CD4-positive, alpha-beta T cell treated with Interleukin-17A for 4 hours (primary cell): ENCODE data around the gene NDST1.

Experiments
- DNase-seq: peaks from one replicate; pipeline ENCODE4 v3.0.0-alpha.2; 2020; ENCODE audit warnings: mixed read lengths

The NDST1 gene

DNA sequence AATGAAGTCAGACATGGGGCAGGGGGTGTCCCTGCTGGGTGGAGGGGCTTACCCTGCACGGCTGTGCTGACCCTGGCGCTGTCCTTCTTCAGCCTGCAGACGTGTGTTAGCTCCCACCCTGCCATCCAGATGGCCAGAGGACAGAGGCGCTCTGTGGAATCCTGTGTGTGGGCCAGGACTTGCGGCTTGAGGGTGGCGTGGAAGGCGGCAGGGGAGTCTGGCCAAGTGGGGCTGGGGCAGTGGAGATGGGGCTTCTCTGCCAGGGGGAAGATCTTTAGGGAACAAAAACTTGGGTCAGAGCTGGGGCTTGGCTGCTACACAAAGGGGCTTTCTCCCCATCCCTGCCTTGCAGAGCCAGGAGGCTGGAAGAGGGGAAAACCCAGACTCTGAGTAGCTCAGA, 86.1 kb downstream of the NDST1 start:
- DNase-seq, result no peak

DNA sequence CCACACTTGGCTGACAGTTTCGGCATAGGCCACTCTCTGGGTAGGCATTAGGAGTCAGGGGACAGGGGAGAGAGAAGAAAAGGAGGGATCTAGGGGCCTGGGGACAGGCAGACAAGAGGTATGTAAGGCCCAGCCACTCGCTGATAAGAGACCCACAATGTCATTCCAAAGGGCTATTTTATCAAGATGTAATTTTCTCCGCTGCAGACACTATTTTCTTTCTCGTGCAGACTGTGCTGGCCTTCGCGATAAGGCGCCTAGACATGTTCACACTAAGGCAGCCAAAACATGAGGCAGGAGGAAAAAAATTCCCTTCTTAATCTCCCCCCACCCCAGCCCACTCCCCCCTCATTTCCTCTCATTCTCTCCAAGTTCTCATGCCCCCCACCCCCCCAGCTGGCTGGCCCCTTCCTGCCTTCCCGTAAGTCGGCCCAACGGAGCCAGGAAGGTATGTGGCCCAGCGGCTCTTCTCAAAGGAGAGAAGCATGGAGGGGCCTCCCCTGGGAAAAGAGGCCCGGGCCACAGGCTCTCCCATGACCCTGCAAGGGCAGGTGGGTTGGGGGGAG, 87.6 kb downstream of the NDST1 start:
- no peak for DNase-seq

DNA sequence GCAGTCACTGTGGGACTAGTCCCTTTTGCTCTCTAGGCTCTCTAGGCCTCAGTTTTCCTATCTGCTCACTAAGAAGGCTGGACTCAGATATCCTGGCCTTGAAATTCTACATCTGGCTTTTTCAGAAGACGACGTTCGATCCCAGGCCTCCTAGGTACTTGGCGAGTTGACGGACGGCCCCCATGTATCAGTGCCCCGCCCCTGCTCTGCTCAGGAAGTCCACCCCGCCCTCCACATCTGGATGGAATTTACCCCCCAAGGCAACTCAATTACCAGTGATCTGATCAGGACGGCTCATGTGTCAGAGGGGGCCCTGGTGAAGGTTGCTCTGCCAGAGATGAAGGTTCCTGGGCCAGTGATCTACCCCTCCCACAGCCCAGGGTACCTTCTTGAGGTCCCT, 88.4 kb downstream of the NDST1 start:
- DNase-seq, result no peak

DNA sequence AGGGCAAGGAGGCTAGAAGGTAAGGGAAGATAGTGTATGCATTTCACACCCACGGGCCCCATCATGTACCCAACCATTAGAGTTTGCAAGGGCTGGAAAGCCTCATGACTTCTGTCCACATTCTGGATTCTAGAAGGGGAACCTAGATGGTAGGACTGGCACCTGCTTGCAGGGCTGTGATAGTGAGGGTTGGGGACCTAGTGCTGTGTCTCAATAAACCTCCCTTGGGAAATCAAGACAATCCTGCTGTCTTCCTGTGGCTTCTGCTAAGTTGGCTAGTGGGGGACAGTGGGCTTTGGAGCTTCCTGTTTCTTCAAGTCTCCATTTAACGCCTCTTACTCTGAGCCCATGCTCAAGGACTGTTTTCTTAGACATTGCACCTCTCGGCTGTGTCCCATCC, 88.9 kb downstream of the NDST1 start:
- DNase-seq, result no peak

GRCh38 chr5:150598006-150598405, 90.1 kb downstream of the NDST1 start:
- DNase-seq, result no peak

GRCh38 chr5:150598821-150599273, 90.9 kb downstream of the NDST1 start:
- no peak for DNase-seq

- DNase-seq, result no peak
These were observed 91.3 kb downstream of the NDST1 start for GRCh38 chr5:150599281-150599680.

DNA sequence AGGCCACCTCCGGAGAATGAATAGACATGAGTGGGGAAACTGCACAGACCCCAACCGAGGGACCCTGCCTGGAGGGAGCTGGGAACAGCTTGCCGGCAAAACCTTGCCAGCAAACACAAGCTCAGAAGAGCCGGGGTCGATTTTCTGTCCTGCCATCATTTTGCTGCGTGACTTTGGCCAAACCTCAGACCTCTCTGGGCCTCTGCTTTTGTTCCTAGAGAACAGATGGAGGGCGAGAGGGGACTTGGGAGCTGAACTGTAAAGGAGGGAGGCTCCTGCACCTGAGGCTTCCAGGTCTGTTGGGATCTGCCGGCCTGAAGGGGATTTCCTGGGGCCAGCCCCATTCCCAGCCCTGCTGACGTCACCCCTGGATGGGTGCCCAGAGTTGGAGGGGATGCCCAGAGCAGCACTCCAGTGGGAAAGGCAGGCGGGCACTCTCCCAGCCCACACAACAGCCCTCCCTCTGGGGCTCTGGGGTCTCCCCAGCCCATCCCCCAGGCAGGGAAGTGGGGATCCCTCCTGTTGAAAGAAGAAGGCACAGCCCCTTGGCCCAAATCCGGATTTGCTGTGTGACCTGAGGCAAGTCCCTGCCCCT, 92.1 kb downstream of the NDST1 start:
- no peak for DNase-seq

- DNase-seq, result no peak
These were observed 92.9 kb downstream of the NDST1 start for GRCh38 chr5:150600616-150601490.

- no peak for DNase-seq
These were observed 93.8 kb downstream of the NDST1 start for GRCh38 chr5:150601491-150602345.

GRCh38 chr5:150603052-150603451, 95.1 kb downstream of the NDST1 start:
- no peak for DNase-seq

GRCh38 chr5:150603491-150603890, 95.6 kb downstream of the NDST1 start:
- DNase-seq, result no peak

DNA sequence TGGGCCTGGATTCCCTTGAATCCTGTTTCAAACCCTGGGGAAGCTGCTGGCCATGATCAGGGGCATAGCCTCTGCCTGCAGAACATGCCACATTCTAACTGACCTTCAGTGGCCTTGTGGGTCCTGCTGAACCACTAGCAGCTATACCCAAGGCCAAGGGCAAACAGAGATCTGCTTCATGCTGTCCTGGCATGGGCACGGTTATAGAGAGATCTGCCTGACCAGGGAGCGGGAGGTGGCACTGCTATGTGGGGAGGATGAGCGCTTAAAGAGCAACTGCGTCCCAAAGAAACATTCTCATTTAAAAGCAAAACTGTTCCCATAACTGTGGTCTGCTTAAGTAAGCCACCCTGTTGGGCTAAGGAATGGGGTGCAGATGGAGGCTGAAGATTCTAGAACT, 96.1 kb downstream of the NDST1 start:
- DNase-seq, result no peak

DNA sequence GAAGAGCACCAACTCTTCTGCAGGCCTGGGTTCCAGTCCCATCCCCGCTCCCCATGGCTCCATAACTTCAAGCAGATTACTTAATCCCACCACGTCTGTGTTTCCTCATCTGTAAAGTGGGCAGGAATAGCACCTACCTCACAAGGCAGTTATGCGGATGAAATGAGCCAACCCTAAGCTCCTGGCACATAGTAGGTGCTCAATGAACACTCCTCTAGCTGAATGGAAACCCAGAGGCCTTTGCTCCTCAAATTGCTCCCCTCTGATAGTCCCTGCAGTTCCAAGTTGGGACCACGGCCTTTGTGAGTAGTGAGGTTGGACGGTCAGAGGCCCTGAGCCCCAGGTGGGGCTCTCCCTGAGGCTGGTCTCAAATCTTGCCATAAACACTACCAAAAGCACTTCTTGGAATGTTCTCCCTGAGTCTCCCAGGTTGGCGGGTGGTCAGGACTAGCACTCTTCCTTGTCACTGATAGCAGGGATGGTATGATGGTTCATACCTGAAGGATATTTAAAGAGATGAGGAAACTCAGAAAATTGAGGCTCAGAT, 97.0 kb downstream of the NDST1 start:
- no peak for DNase-seq

DNA sequence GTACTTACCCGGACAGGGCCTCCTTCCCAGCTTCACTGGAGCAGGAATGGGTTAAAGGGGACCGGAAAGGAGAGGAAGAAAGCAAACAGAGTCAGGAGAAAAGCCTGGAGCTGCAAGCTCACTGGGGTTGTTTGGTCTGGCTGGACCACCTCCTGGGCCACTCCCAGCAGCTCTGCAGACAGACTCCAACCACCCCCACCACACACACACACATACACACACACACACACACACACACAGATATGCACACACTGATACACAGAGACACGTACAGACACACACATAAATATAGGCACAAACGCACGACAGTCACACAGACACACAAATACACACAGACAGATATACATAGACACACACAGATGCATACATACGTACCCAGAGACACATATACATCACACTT, 97.6 kb downstream of the NDST1 start:
- no peak for DNase-seq

DNA sequence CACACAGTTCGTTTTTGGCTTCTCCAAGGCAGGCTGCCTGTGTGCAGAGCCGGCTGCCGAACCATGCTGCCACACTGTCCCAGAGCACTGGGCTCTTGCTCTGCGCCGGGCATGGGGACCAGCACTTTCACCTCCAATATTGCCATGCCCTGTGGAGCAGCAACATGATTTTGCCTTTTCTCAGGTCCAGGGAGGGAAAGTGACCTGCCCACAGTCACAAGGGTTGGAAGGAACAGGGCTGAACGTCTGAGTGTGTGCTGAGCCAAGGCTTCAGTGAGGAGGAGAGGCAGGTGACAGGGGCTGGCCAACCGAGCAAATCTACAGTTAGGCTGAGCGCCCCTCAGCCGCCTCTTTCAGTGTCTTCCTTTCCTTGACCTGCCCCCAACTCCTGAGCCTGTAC, 98.5 kb downstream of the NDST1 start:
- DNase-seq, result no peak

DNA sequence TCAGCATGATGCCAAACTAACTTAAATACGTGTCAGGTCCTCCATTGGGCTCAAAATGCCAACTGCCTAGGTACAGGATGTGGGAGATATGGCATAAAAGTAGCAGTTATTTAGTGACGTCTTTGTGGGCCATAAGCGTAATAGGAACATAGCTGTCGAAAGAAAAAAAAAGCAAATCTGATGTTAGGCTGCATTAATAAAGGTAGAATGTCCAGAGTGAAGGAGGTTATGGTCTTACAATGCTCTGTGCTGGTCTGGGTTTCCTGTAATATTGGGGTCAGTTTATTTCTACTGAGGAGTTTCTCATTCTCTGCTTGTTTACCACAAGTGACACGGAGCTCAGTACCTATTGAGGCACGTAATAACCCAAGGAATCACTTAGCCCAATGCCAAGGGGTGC, 99.2 kb downstream of the NDST1 start:
- no peak for DNase-seq
